AG10803 (cell line): ENCODE results near the gene CDH23.

Experiments
- DNase-seq: peaks from one replicate; pipeline ENCODE4 v3.0.0; 2010; ENCODE audit warnings: low read depth
- H3K4me3 ChIP-seq: 2 replicates; pipeline ENCODE4 v1.5.1; 2011; ENCODE audit warnings: mild to moderate bottlenecking, low read length, control low read depth
- CTCF ChIP-seq: conservative IDR thresholded peaks from 2 replicates; pipeline ENCODE4 v1.5.1; 2011; ENCODE audit warnings: mild to moderate bottlenecking, low read length, control low read depth, inconsistent platforms

CDH23 gene

GRCh38 chr10:71777213-71777985, 380.7 kb downstream of the CDH23 start:
- DNase-seq: no peak
- no peak for TF ChIP-seq CTCF
- no peak overlapping the region for H3K4me3 ChIP-seq

- TF ChIP-seq CTCF: no peak
- no peak for DNase-seq
- H3K4me3 ChIP-seq: no peak overlapping the region
Observed at GRCh38 chr10:71778071-71778825, 381.5 kb downstream of the CDH23 start.

- TF ChIP-seq CTCF: no peak
- no peak overlapping the region for H3K4me3 ChIP-seq
- DNase-seq: no peak
Observed at GRCh38 chr10:71779641-71780040, 382.9 kb downstream of the CDH23 start.

- no peak for TF ChIP-seq CTCF
- DNase-seq: no peak
- no peak overlapping the region for H3K4me3 ChIP-seq
Observed at GRCh38 chr10:71780156-71780555, 383.4 kb downstream of the CDH23 start.

GRCh38 chr10:71780719-71781118, 384.0 kb downstream of the CDH23 start:
- no peak for DNase-seq
- TF ChIP-seq CTCF: no peak
- no peak overlapping the region for H3K4me3 ChIP-seq

GRCh38 chr10:71782221-71782916, 385.6 kb downstream of the CDH23 start:
- TF ChIP-seq CTCF: no peak
- H3K4me3 ChIP-seq: no peak overlapping the region
- DNase-seq: no peak
